GM12873 (cell line): ENCODE results near the gene SLC35B1.
A peak's percentile ranks its signal among the peaks of the same experiment; 100 is the strongest.

Experiments
- TF ChIP-seq, protein P1 (sequence below): IDR thresholded peaks from 2 replicates; pipeline ENCODE4 v1.5.1; 2012; ENCODE audit warnings: low read depth, mild to moderate bottlenecking, moderate library complexity, low read length, control low read depth; ENCODE audit not compliant: insufficient read depth; ENCODE audit errors: missing control alignments

Gene SLC35B1

DNA sequence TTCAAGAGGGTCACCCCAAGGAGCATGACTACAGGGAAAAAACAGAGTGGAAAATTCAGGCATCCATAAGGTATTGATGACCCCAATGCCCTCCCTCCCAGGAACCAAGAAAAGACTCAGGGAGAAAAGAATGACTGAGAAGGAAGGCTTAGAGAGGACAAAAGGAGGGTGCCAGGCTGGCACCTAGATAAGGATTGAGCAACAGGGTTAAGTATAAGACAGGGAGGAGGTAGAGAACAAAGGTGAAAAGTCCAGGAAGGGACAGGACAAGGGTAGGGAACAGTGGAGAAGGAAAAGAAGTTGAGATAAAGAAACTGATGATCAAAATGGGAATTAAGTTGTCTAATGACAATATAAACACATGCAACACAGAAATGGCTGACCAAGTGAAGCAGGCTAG lies 2.5 kb downstream of the SLC35B1 start:
- TF ChIP-seq, protein P1, sequence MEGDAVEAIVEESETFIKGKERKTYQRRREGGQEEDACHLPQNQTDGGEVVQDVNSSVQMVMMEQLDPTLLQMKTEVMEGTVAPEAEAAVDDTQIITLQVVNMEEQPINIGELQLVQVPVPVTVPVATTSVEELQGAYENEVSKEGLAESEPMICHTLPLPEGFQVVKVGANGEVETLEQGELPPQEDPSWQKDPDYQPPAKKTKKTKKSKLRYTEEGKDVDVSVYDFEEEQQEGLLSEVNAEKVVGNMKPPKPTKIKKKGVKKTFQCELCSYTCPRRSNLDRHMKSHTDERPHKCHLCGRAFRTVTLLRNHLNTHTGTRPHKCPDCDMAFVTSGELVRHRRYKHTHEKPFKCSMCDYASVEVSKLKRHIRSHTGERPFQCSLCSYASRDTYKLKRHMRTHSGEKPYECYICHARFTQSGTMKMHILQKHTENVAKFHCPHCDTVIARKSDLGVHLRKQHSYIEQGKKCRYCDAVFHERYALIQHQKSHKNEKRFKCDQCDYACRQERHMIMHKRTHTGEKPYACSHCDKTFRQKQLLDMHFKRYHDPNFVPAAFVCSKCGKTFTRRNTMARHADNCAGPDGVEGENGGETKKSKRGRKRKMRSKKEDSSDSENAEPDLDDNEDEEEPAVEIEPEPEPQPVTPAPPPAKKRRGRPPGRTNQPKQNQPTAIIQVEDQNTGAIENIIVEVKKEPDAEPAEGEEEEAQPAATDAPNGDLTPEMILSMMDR, result no peak

GRCh38 chr17:49703557-49704277 lies 4.0 kb downstream of the SLC35B1 start:
- TF ChIP-seq, protein P1, result peak; percentile 64

DNA sequence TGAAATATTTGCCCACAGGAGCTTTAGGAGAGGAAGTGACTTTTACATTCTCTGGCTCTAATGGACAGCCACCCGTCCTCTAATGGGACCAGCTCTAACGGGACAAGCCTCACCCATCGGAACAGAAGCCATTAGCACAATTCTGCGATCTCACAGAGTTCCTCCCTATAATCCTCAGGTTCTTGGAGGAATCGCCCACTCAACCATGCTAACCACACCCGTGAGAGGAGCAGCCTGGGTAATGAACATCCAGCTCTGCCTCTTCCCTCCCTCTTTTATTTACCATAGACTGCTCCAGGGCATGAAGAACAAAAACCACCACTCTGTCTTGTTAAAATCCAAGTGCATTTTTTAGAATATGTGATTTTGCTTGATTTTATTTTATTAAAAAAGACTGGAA lies 6.8 kb downstream of the SLC35B1 start:
- TF ChIP-seq, protein P1, result no peak

- TF ChIP-seq, protein P1, result no peak
Measured at GRCh38 chr17:49699966-49700575, 7.7 kb downstream of the SLC35B1 start.

DNA sequence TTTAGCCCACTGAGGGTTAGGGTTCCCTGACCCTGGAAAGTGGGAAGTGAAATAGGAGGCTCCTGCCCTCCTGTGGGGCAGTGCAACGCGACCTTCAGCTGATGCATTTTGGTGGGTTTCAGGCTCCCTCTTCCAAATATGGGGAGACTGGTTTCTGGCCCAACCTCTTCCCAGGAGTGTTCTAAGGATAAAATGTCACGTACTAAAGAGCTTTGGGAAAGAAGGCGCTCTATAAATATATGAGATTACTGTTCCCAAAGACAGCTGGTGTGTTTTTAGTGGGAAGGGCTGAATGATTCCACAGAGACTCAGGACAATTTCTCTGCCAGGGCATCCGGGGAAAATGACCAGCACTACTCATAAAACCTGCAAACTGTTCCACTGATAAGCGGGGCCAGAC lies 9.8 kb downstream of the SLC35B1 start:
- TF ChIP-seq, protein P1, result no peak

GRCh38 chr17:49696233-49696761 lies 11.5 kb downstream of the SLC35B1 start:
- TF ChIP-seq, protein P1, result no peak

DNA sequence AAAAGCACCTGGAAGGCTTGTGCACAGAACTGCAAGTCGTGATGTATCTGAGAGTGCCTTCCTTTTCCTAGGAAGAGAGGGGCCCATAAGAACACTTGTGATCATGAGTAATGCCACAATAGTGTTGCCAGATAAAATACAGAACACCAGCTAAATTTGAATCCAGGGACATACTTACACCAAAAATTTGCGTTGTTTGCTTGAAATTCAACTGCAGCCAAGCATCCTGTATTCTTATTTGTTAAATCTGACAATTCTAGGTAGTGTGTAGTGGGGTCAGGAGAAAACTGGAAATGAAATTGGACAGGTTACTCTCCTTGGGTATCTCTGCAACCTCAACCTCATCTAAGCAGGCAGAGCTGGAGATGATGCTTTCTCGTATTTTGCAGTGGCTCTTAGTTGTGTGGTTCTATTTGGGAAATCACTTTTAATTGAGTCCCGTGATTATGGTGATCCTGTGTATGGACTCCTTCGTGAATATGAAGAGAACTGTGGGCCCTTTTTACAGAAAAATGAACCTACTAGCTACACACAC lies 12.0 kb downstream of the SLC35B1 start:
- TF ChIP-seq, protein P1, result no peak
